Measurements from ENCODE around the gene SH3BP4. TPM values are rescaled to one million over a fixed set of nuclear protein-coding genes. Genes with fewer than 3 reads are reported as not detected.

The SH3BP4 gene
- total RNA-seq, 4 donors from 2014 or later: 13.5 to 28.4 (median 20.1) TPM

DNA sequence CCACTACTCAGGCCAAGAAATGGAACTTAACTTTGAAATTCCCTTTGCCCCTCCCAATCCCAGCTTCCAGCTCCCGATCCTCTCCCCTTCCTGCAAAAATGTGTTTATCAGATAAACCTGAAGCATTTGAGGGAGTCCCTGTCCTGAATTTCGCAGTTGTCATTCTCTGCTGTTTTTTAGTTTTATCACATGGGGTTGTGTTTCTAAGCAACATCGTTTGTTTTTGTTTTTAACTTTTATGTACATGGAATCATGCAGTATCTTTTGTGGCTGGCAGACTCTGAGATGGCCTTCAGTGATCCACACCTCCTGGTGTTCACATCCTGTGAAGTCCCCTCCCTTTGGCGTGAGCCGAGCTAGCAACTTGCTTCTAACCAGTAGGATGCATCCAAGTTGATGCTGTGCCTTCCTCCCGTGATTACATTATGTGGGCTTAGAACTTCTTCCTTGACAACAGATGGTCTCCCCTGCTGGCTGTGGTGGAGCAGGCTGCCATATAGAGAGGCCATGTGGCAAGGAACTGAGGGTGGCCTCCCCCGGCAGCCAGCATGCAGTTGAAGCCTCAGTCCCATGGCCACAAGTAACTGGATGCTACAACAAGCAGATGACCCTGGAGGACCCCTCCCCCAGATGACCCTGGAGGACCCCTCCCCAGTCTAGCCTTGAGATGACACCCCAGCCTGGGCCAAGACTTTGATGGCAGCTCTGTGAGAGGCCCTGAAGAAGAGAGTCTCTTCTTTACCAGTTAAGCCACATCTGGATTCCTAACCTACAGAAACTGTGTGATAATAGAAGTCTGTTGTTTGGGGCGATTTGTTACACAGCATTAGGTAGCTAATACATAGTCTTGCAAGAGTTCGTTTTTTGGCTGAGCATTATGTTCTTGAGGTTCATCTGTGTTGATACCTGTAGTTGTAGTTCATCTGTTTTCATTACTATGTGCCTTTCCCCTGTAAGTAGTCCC lies 27.7 kb downstream of the SH3BP4 start:
- Histone ChIP-seq H3K4me1 (peaks cover 9 to 24% of the 10 kb centered on the region in 2 donors), H3K4me3 (no peak overlapping the region), H3K27me3 (no peaks in the 10 kb centered on the region), H3K9me3 (no peaks in the 10 kb centered on the region), H3K27ac (peak overlapping the region; percentile 13 to 60), H3K36me3 (no peaks in the 10 kb centered on the region)
- intact Hi-C loops (cut with DNase I; ENCODE audit: low total_unique reads): no loop called here
- TF ChIP-seq CTCF (IDR thresholded peaks at IDR 0.05): no peak
- TF ChIP-seq POLR2A (IDR thresholded peaks at IDR 0.05): no peak
- DNase-seq: peak in 1 of 2 donors; percentile 38

- Histone ChIP-seq H3K27ac (peak overlapping the region; percentile 59 to 60), H3K36me3 (no peaks in the 10 kb centered on the region), H3K4me1 (peaks cover 9 to 24% of the 10 kb centered on the region in 2 donors), H3K4me3 (no peak overlapping the region), H3K9me3 (no peaks in the 10 kb centered on the region), H3K27me3 (no peaks in the 10 kb centered on the region)
- no peak for DNase-seq
- TF ChIP-seq POLR2A (IDR thresholded peaks at IDR 0.05) (no peak), CTCF (IDR thresholded peaks at IDR 0.05) (no peak)
- intact Hi-C loops (cut with DNase I; ENCODE audit: low total_unique reads): no loop called here
These were observed 28.8 kb downstream of the SH3BP4 start for GRCh38 chr2:234980451-234981187.

DNA sequence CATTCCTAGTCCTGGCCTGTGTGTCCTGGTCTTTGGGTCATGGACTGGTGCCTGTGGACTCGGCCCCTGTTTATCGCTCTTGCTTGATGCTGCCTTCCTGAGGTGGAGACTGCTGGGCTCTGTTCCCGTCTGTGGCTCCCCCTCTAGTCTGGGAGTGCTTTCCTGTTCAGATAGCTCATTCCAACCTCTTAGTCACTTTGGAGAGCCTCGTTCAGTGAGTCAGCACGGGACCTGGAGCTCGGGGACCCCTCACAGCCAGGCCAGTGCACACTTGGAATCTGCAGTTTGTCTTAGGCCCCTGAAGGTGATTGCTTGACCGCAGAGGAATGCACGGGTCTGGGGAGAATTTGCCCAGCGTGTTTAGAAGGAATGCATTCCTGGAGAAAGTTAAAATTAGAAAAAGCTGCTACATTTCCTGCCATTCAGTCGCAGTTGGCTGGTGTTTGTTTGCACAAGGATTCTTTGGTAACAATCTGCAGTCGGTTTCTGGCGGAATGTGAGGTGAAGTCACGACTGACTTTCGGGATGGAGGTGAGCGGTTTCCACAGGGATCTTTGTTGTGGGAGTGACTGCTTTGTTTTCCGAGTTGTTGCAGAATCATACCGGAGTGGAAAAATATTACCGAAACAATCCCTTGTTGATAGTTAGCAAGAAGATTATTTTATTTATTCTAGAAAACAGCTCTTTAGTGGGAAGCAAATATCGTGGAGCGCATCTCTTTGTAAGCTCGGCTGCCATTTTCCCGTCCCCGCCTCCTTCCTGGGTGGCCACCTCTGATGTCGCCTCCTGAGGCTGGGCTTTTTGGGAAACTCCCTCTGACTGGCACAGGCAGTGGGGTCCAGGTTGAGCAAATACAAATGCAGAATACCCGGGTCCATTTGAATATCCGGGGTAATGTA lies 29.6 kb downstream of the SH3BP4 start:
- peak; percentile 72 to 78 for DNase-seq
- Histone ChIP-seq H3K4me1 (peaks cover 9 to 24% of the 10 kb centered on the region in 2 donors), H3K4me3 (no peak overlapping the region), H3K36me3 (no peaks in the 10 kb centered on the region), H3K27me3 (no peaks in the 10 kb centered on the region), H3K9me3 (no peaks in the 10 kb centered on the region), H3K27ac (peak overlapping the region; percentile 60 to 65)
- TF ChIP-seq POLR2A (IDR thresholded peaks at IDR 0.05) (peak in 1 of 2 donors; percentile 13), CTCF (IDR thresholded peaks at IDR 0.05) (no peak)
- intact Hi-C loops (cut with DNase I; ENCODE audit: low total_unique reads): no loop called here

GRCh38 chr2:234982096-234982834 lies 30.4 kb downstream of the SH3BP4 start:
- peaks cover 9 to 24% of the 10 kb centered on the region in 2 donors for H3K4me1 ChIP-seq
- H3K9me3 ChIP-seq: no peaks in the 10 kb centered on the region
- intact Hi-C loops (cut with DNase I; ENCODE audit: low total_unique reads): no loop called here
- TF ChIP-seq POLR2A (IDR thresholded peaks at IDR 0.05) (no peak), CTCF (IDR thresholded peaks at IDR 0.05) (no peak)
- H3K36me3 ChIP-seq: no peaks in the 10 kb centered on the region
- no peak overlapping the region for H3K4me3 ChIP-seq
- H3K27me3 ChIP-seq: no peaks in the 10 kb centered on the region
- peak overlapping the region; percentile 60 to 65 for H3K27ac ChIP-seq
- DNase-seq: no peak

All from uterus (tissue), 4 donors.